SK-N-SH treated with all-trans-retinoic acid at 6 μM for 48 hours (cell line): ENCODE results near the gene TEX2.

ENCODE experiments used
- ATAC-seq: fragments of 200-7000 bp; cut with Tn5 transposase; 3 replicates; pipeline ENCODE4 v1.9.1; 2020; ENCODE audit warnings: mild to moderate bottlenecking, moderate library complexity
- ARNTL ChIP-seq: fragments of 450-650 bp; formaldehyde crosslinking; IDR thresholded peaks from 2 replicates; pipeline ENCODE4 v1.5.0; 2020; ENCODE audit warnings: low read depth, mild to moderate bottlenecking, moderate library complexity, borderline replicate concordance
- BACH2 ChIP-seq: fragments of 250-450 bp; sonication (Bioruptor Pico); IDR thresholded peaks from 2 replicates; pipeline ENCODE4 v1.9.0; 2021; ENCODE audit warnings: mild to moderate bottlenecking, borderline replicate concordance
- CREB5 ChIP-seq: fragments of 250-450 bp; sonication (Bioruptor Pico); IDR thresholded peaks from 2 replicates; pipeline ENCODE4 v1.5.1; 2020; ENCODE audit warnings: low read depth, mild to moderate bottlenecking, moderate library complexity
- CSDC2 ChIP-seq: fragments of 250-450 bp; sonication (Bioruptor Pico); IDR thresholded peaks from 2 replicates; pipeline ENCODE4 v1.5.0; 2020; ENCODE audit warnings: mild to moderate bottlenecking, moderate library complexity
- ESRRG ChIP-seq: fragments of 250-450 bp; sonication (Bioruptor Pico); IDR thresholded peaks from 2 replicates; pipeline ENCODE4 v1.6.1; 2021; ENCODE audit warnings: mild to moderate bottlenecking
- GLIS3 ChIP-seq: fragments of 250-450 bp; sonication (Bioruptor Pico); IDR thresholded peaks from 2 replicates; pipeline ENCODE4 v1.5.0; 2020; ENCODE audit warnings: mild to moderate bottlenecking, moderate library complexity
- ISL1 ChIP-seq: fragments of 250-450 bp; sonication (Bioruptor Pico); IDR thresholded peaks from 2 replicates; pipeline ENCODE4 v2.1.2; 2022; ENCODE audit warnings: mild to moderate bottlenecking, moderate library complexity
- OSR1 ChIP-seq: fragments of 250-450 bp; sonication (Bioruptor Pico); IDR thresholded peaks from 2 replicates; pipeline ENCODE4 v1.8.0; 2022; ENCODE audit warnings: moderate library complexity, mild to moderate bottlenecking, inconsistent platforms
- RARB ChIP-seq: fragments of 250-450 bp; sonication (Bioruptor Pico); IDR thresholded peaks from 2 replicates; pipeline ENCODE4 v1.8.0; 2021; ENCODE audit warnings: mild to moderate bottlenecking, moderate library complexity
- SNAI2 ChIP-seq: fragments of 250-450 bp; sonication (Bioruptor Pico); IDR thresholded peaks from 2 replicates; pipeline ENCODE4 v1.5.0; 2020; ENCODE audit warnings: mild to moderate bottlenecking, moderate library complexity
- TCF4 ChIP-seq: fragments of 250-450 bp; sonication (Bioruptor Pico); IDR thresholded peaks from 2 replicates; pipeline ENCODE4 v1.8.0; 2021; ENCODE audit warnings: mild to moderate bottlenecking, moderate library complexity, borderline replicate concordance
- TOX ChIP-seq: fragments of 250-450 bp; sonication (Bioruptor Pico); IDR thresholded peaks from 2 replicates; pipeline ENCODE4 v1.8.0; 2021; ENCODE audit warnings: mild to moderate bottlenecking, moderate library complexity, borderline replicate concordance
- ZC3H10 ChIP-seq: fragments of 250-450 bp; sonication (Bioruptor Pico); IDR thresholded peaks from 2 replicates; pipeline ENCODE4 v1.5.1; 2021; ENCODE audit warnings: mild to moderate bottlenecking, moderate library complexity
- ZFP30 ChIP-seq: fragments of 450-650 bp; formaldehyde crosslinking; IDR thresholded peaks from 2 replicates; pipeline ENCODE4 v1.5.0; 2022; ENCODE audit warnings: mild to moderate bottlenecking, moderate library complexity
- ZNF565 ChIP-seq: fragments of 450-650 bp; formaldehyde crosslinking; conservative IDR thresholded peaks from 2 replicates; pipeline ENCODE4 v1.5.0; 2020; ENCODE audit warnings: low read depth, mild to moderate bottlenecking, moderate library complexity
- ZNF8 ChIP-seq: fragments of 450-650 bp; formaldehyde crosslinking; IDR thresholded peaks from 2 replicates; pipeline ENCODE4 v1.5.0; 2020; ENCODE audit warnings: mild to moderate bottlenecking, moderate library complexity
- TF ChIP-seq, protein P1 (sequence below): fragments of 250-450 bp; sonication (Bioruptor Pico); IDR thresholded peaks from 2 replicates; pipeline ENCODE4 v1.5.0; 2020; ENCODE audit warnings: mild to moderate bottlenecking, moderate library complexity
- TF ChIP-seq, protein P2 (sequence below): fragments of 250-450 bp; sonication (Bioruptor Pico); IDR thresholded peaks from 2 replicates; pipeline ENCODE4 v1.8.0; 2021; ENCODE audit warnings: low read depth, mild to moderate bottlenecking, moderate library complexity, borderline replicate concordance
- TF ChIP-seq, protein P3 (sequence below): fragments of 250-450 bp; sonication (Bioruptor Pico); IDR thresholded peaks from 2 replicates; pipeline ENCODE4 v1.5.1; 2021; ENCODE audit warnings: mild to moderate bottlenecking, moderate library complexity
- TF ChIP-seq, protein P4 (sequence below): fragments of 250-450 bp; sonication (Bioruptor Pico); IDR thresholded peaks from 2 replicates; pipeline ENCODE4 v1.8.0; 2020; ENCODE audit warnings: mild to moderate bottlenecking, moderate library complexity, borderline replicate concordance

TEX2 gene

DNA sequence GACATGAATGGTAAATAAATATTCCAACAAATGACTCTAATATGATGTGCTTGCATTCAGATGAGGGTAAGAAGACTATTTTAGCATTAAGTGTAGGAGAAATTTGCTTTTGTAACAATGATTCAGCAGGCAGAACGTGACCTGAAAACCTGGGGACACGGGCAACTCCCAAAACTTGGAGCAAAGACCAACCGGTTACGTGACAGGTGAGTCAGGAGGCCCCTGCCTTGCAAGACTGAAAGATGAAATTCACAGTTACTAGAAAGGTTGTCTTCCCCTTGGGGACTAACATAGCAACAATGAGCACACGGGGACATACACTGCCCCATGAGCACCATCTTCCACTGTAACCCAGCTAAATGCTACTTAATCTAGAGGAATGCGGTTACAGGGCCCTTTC lies 99.6 kb downstream of the TEX2 start (continued):
- TF ChIP-seq, protein P1, sequence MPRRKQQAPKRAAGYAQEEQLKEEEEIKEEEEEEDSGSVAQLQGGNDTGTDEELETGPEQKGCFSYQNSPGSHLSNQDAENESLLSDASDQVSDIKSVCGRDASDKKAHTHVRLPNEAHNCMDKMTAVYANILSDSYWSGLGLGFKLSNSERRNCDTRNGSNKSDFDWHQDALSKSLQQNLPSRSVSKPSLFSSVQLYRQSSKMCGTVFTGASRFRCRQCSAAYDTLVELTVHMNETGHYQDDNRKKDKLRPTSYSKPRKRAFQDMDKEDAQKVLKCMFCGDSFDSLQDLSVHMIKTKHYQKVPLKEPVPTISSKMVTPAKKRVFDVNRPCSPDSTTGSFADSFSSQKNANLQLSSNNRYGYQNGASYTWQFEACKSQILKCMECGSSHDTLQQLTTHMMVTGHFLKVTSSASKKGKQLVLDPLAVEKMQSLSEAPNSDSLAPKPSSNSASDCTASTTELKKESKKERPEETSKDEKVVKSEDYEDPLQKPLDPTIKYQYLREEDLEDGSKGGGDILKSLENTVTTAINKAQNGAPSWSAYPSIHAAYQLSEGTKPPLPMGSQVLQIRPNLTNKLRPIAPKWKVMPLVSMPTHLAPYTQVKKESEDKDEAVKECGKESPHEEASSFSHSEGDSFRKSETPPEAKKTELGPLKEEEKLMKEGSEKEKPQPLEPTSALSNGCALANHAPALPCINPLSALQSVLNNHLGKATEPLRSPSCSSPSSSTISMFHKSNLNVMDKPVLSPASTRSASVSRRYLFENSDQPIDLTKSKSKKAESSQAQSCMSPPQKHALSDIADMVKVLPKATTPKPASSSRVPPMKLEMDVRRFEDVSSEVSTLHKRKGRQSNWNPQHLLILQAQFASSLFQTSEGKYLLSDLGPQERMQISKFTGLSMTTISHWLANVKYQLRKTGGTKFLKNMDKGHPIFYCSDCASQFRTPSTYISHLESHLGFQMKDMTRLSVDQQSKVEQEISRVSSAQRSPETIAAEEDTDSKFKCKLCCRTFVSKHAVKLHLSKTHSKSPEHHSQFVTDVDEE (CRISPR knock-in tag): no peak

- TF ChIP-seq RARB (CRISPR knock-in tag) (no peak), TOX (CRISPR knock-in tag) (no peak), ISL1 (no peak), CSDC2 (CRISPR knock-in tag) (no peak), ZNF565 (no peak), SNAI2 (no peak), TCF4 (no peak), CREB5 (CRISPR knock-in tag) (no peak), ESRRG (CRISPR knock-in tag) (no peak), ARNTL (CRISPR knock-in tag) (no peak), ZC3H10 (CRISPR knock-in tag) (no peak), GLIS3 (CRISPR knock-in tag) (no peak), BACH2 (CRISPR knock-in tag) (no peak), ZNF8 (CRISPR knock-in tag) (no peak), OSR1 (no peak), ZFP30 (CRISPR knock-in tag) (no peak)
- TF ChIP-seq, protein P2, sequence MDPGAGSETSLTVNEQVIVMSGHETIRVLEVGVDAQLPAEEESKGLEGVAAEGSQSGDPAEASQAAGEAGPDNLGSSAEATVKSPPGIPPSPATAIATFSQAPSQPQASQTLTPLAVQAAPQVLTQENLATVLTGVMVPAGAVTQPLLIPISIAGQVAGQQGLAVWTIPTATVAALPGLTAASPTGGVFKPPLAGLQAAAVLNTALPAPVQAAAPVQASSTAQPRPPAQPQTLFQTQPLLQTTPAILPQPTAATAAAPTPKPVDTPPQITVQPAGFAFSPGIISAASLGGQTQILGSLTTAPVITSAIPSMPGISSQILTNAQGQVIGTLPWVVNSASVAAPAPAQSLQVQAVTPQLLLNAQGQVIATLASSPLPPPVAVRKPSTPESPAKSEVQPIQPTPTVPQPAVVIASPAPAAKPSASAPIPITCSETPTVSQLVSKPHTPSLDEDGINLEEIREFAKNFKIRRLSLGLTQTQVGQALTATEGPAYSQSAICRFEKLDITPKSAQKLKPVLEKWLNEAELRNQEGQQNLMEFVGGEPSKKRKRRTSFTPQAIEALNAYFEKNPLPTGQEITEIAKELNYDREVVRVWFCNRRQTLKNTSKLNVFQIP: no peak
- TF ChIP-seq, protein P3, sequence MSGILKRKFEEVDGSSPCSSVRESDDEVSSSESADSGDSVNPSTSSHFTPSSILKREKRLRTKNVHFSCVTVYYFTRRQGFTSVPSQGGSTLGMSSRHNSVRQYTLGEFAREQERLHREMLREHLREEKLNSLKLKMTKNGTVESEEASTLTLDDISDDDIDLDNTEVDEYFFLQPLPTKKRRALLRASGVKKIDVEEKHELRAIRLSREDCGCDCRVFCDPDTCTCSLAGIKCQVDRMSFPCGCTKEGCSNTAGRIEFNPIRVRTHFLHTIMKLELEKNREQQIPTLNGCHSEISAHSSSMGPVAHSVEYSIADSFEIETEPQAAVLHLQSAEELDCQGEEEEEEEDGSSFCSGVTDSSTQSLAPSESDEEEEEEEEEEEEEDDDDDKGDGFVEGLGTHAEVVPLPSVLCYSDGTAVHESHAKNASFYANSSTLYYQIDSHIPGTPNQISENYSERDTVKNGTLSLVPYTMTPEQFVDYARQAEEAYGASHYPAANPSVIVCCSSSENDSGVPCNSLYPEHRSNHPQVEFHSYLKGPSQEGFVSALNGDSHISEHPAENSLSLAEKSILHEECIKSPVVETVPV (CRISPR knock-in tag): no peak
- TF ChIP-seq, protein P4, sequence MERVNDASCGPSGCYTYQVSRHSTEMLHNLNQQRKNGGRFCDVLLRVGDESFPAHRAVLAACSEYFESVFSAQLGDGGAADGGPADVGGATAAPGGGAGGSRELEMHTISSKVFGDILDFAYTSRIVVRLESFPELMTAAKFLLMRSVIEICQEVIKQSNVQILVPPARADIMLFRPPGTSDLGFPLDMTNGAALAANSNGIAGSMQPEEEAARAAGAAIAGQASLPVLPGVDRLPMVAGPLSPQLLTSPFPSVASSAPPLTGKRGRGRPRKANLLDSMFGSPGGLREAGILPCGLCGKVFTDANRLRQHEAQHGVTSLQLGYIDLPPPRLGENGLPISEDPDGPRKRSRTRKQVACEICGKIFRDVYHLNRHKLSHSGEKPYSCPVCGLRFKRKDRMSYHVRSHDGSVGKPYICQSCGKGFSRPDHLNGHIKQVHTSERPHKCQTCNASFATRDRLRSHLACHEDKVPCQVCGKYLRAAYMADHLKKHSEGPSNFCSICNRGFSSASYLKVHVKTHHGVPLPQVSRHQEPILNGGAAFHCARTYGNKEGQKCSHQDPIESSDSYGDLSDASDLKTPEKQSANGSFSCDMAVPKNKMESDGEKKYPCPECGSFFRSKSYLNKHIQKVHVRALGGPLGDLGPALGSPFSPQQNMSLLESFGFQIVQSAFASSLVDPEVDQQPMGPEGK (CRISPR knock-in tag): no peak
- TF ChIP-seq, protein P1 (CRISPR knock-in tag): no peak
- TF ChIP-seq, all 23 proteins: peak for 0
- no peak for ATAC-seq
Measured at GRCh38 chr17:64162554-64162953, 100.5 kb downstream of the TEX2 start.
